ENCODE results near the gene MYL3.

GRCh38 chr3:46903341-46904302 is 40.4 kb upstream of the MYL3 start:
- TF ChIP-seq CTCF (IDR thresholded peaks at IDR 0.05) (no peak), POLR2AphosphoS5 (IDR thresholded peaks at IDR 0.05) (no peak), POLR2A (IDR thresholded peaks at IDR 0.05) (no peak)

Measured in breast epithelium (tissue), 3 donors.